K562 (cell line): ENCODE data around the gene TLN1. TPM values are rescaled to one million over a fixed set of nuclear protein-coding genes. Genes with fewer than 3 reads are reported as not detected.

Source experiments
- DDX20 ChIP-seq: fragments of 450-650 bp; IDR thresholded peaks from 2 replicates; pipeline ENCODE4 v1.6.1; 2016; ENCODE audit warnings: missing genetic modification characterization, low read depth, mild to moderate bottlenecking, missing compliant biosample characterization, moderate library complexity
- FOXK2 ChIP-seq, 2 experiments: fragments of 450-650 bp; IDR thresholded peaks in 1 of 2; conservative IDR thresholded peaks in 1 of 2; 2 replicates each; pipeline ENCODE4 v1.6.1; 2016; ENCODE audit warnings: low read depth in 2 of 2, mild to moderate bottlenecking in 1 of 2
- L3MBTL2 ChIP-seq: fragments of 450-650 bp; IDR thresholded peaks from 2 replicates; pipeline ENCODE4 v1.6.1; 2016; ENCODE audit warnings: mild to moderate bottlenecking, moderate library complexity
- MCM3 ChIP-seq: fragments of 450-650 bp; IDR thresholded peaks from 2 replicates; pipeline ENCODE4 v1.6.1; 2016
- RAD21 ChIP-seq, 2 experiments: fragments of 250-450 bp in 1 of 2; fragments of 450-650 bp in 1 of 2; sonication (Bioruptor Pico) in 1 of 2; formaldehyde crosslinking in 1 of 2; IDR thresholded peaks in 1 of 2; conservative IDR thresholded peaks in 1 of 2; 2 replicates each; pipeline versions ENCODE4 v1.4.0 to v1.8.0; 2020 to 2022; ENCODE audit warnings: mild to moderate bottlenecking in 2 of 2, moderate library complexity in 1 of 2
- SLC30A9 ChIP-seq: fragments of 250-450 bp; sonication (Bioruptor Pico); IDR thresholded peaks from 2 replicates; pipeline ENCODE4 v1.8.0; 2022; ENCODE audit warnings: mild to moderate bottlenecking, moderate library complexity
- SRF ChIP-seq, 2 experiments: fragments of 250-450, 450-650 bp in 1 of 2; sonication (Bioruptor Pico) in 1 of 2; sonication (generic) in 1 of 2; formaldehyde crosslinking; IDR thresholded peaks; 2 replicates each; pipeline versions ENCODE4 v1.5.0 to v1.5.1; 2020 to 2022; ENCODE audit warnings: mild to moderate bottlenecking in 1 of 2, missing genetic modification reagents in 1 of 2
- TBP ChIP-seq: optimal IDR thresholded peaks from 2 replicates; pipeline ENCODE3; 2011; ENCODE audit warnings: low read depth, low read length, improper control_type of control experiment
- ZNF311 ChIP-seq: fragments of 250-450 bp; sonication (Bioruptor Pico); IDR thresholded peaks from 2 replicates; pipeline ENCODE4 v1.4.0; 2020; ENCODE audit warnings: mild to moderate bottlenecking, moderate library complexity
- ZNF41 ChIP-seq: fragments of 250-450 bp; sonication (Bioruptor Pico); conservative IDR thresholded peaks from 2 replicates; pipeline ENCODE4 v1.4.0; 2020; ENCODE audit warnings: mild to moderate bottlenecking
- polyA plus RNA-seq, 8 experiments: library from polyadenylated mRNA; depleted of rRNA in 4 of 8; stranded (reverse) in 5 of 8; unstranded in 3 of 8; fragments of >200 nt; fragmentation: Nextera tagmentation in 2 of 8; fragmentation: Illumina TruSeq in 1 of 8; extraction: Ambion mirVana in 2 of 8; extraction: Trizol in 1 of 8; gene quantifications; 2 replicates each; pipeline versions ENCODE4 v1.2.1 to v1.2.3, GENCODE V29; 2011 to 2014; ENCODE audit warnings: inconsistent platforms in 1 of 8, missing spikeins in 1 of 8
- total RNA-seq, 7 experiments: library from RNA; depleted of rRNA in 6 of 7; stranded (reverse); fragments of >200 nt in 6 of 7; fragmentation: Illumina TruSeq in 2 of 7; extraction: Trizol in 2 of 7; gene quantifications; 2 replicates each; pipeline versions ENCODE4 v1.2.1 to v1.2.3, GENCODE V29; 2011 to 2021; ENCODE audit warnings: low replicate concordance in 1 of 7
- TF ChIP-seq, protein P1 (sequence below), 3 experiments: IDR thresholded peaks in 2 of 3; conservative IDR thresholded peaks in 1 of 3; 2 replicates each; pipeline ENCODE4 v1.5.1; 2011 to 2012; ENCODE audit warnings: low read length in 3 of 3, mild to moderate bottlenecking in 3 of 3, control low read depth in 2 of 3, improper control_type of control experiment in 1 of 3, inconsistent platforms in 1 of 3, low read depth in 1 of 3, mixed read lengths in 1 of 3, moderate library complexity in 1 of 3; ENCODE audit not compliant: insufficient read depth in 2 of 3

Gene TLN1
- total and polyA plus RNA-seq, 9 of the 15 experiments (the other 6 are each of a cell fraction or from before 2014, with no cell fraction given) = 3.6 to 240 (median 54.8) TPM

DNA sequence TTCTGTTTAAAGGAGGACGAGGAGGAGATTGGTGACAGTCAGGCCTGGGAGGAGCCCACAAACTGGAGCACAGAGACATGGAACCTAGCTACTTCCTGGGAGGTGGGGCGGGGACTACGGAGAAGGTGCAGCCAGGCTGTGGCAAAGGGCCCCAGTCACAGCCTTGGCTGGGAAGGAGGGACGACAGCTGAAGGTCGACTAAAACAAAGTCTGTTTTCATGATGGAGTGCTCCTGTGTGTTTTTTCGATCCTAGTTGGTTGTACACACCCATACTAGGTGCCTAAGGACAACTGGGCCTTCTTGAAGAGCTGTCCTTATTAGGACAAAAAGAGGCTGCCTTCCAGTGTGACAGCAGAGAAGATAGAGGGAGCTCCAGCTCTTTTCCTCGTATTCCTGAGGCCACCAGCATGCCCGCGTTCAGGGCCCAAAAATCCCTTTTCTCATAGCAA, 71.0 kb downstream of the TLN1 start (continued):
- peak in 1 of 2 experiments; percentile 90; a peak in 2 of 4 replicates for TF ChIP-seq SRF (CRISPR knock-in tag; IDR thresholded peaks at IDR 0.05)
- TF ChIP-seq L3MBTL2 = 0 out of 2 replicates have a peak, but pooled peaks have one; percentile 13
- no peak for TF ChIP-seq ZNF311
- TF ChIP-seq SLC30A9 (CRISPR knock-in tag) = no peak
- no peak for TF ChIP-seq FOXK2 (conservative IDR thresholded peaks at IDR 0.05 in 1 of 2, IDR thresholded peaks at IDR 0.05 in 1 of 2; ENCODE audit: low read depth in 2 of 2)
- TF ChIP-seq TBP = no peak
- no peak for TF ChIP-seq ZNF41 (CRISPR knock-in tag)
- peak; percentile 21 to 57; a peak in 3 of 4 replicates for TF ChIP-seq RAD21 (CRISPR knock-in tag; conservative IDR thresholded peaks at IDR 0.05 in 1 of 2, IDR thresholded peaks at IDR 0.05 in 1 of 2)
- no peak for TF ChIP-seq DDX20 (tag)
- TF ChIP-seq, protein P1, sequence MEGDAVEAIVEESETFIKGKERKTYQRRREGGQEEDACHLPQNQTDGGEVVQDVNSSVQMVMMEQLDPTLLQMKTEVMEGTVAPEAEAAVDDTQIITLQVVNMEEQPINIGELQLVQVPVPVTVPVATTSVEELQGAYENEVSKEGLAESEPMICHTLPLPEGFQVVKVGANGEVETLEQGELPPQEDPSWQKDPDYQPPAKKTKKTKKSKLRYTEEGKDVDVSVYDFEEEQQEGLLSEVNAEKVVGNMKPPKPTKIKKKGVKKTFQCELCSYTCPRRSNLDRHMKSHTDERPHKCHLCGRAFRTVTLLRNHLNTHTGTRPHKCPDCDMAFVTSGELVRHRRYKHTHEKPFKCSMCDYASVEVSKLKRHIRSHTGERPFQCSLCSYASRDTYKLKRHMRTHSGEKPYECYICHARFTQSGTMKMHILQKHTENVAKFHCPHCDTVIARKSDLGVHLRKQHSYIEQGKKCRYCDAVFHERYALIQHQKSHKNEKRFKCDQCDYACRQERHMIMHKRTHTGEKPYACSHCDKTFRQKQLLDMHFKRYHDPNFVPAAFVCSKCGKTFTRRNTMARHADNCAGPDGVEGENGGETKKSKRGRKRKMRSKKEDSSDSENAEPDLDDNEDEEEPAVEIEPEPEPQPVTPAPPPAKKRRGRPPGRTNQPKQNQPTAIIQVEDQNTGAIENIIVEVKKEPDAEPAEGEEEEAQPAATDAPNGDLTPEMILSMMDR (IDR thresholded peaks at IDR 0.05 in 2 of 3, conservative IDR thresholded peaks at IDR 0.05 in 1 of 3; ENCODE audit: insufficient read depth in 2 of 3, low read depth in 1 of 3, low read length in 3 of 3) = peak; percentile 35 to 64 (median 46); a peak in 5 of 6 replicates
- TF ChIP-seq MCM3 = no peak
